WTC11 (cell line): ENCODE measurements around the gene RTP2.

ENCODE experiments used
- CREB1 ChIP-seq: sonication (generic); formaldehyde crosslinking; IDR thresholded peaks from 2 replicates; pipeline ENCODE4 v1.8.0; 2023; ENCODE audit warnings: mild to moderate bottlenecking, missing genetic modification reagents
- CTCF ChIP-seq: fragments of 200-600 bp; IDR thresholded peaks from 2 replicates; pipeline ENCODE4 v1.8.0; 2022; ENCODE audit warnings: antibody characterized with exemption
- ELF4 ChIP-seq: sonication (generic); formaldehyde crosslinking; IDR thresholded peaks from 2 replicates; pipeline ENCODE4 v1.8.1; 2022; ENCODE audit warnings: low read depth, mild to moderate bottlenecking, moderate library complexity, missing genetic modification reagents
- ETV6 ChIP-seq: sonication (generic); formaldehyde crosslinking; IDR thresholded peaks from 2 replicates; pipeline ENCODE4 v1.8.1; 2022; ENCODE audit warnings: mild to moderate bottlenecking, missing genetic modification reagents
- FOXP1 ChIP-seq: sonication (generic); formaldehyde crosslinking; IDR thresholded peaks from 2 replicates; pipeline ENCODE4 v1.8.0; 2022; ENCODE audit warnings: missing genetic modification reagents, mild to moderate bottlenecking, moderate library complexity, borderline replicate concordance
- SMAD4 ChIP-seq: sonication (generic); formaldehyde crosslinking; IDR thresholded peaks from 2 replicates; pipeline ENCODE4 v1.8.0; 2022; ENCODE audit warnings: mild to moderate bottlenecking, missing genetic modification reagents
- SOX15 ChIP-seq: fragments of 250-450 bp; sonication (Bioruptor Pico); IDR thresholded peaks from 2 replicates; pipeline ENCODE4 v1.9.0; 2021; ENCODE audit warnings: mild to moderate bottlenecking
- SP1 ChIP-seq: sonication (generic); formaldehyde crosslinking; conservative IDR thresholded peaks from 2 replicates; pipeline ENCODE4 v1.8.1; 2022; ENCODE audit warnings: missing genetic modification reagents
- ZBTB21 ChIP-seq: sonication (generic); formaldehyde crosslinking; IDR thresholded peaks from 2 replicates; pipeline ENCODE4 v1.8.1; 2023; ENCODE audit warnings: mild to moderate bottlenecking, missing genetic modification reagents, borderline replicate concordance
- ZNF219 ChIP-seq: sonication (generic); formaldehyde crosslinking; IDR thresholded peaks from 2 replicates; pipeline ENCODE4 v1.8.0; 2023; ENCODE audit warnings: missing genetic modification reagents, mild to moderate bottlenecking, borderline replicate concordance
- ZNF512 ChIP-seq: sonication (generic); formaldehyde crosslinking; IDR thresholded peaks from 2 replicates; pipeline ENCODE4 v1.8.1; 2022; ENCODE audit warnings: missing genetic modification reagents, borderline replicate concordance
- TF ChIP-seq, protein P1 (sequence below): sonication (generic); formaldehyde crosslinking; IDR thresholded peaks from 2 replicates; pipeline ENCODE4 v1.8.1; 2022; ENCODE audit warnings: low read depth, mild to moderate bottlenecking, moderate library complexity, missing genetic modification reagents, borderline replicate concordance

DNA sequence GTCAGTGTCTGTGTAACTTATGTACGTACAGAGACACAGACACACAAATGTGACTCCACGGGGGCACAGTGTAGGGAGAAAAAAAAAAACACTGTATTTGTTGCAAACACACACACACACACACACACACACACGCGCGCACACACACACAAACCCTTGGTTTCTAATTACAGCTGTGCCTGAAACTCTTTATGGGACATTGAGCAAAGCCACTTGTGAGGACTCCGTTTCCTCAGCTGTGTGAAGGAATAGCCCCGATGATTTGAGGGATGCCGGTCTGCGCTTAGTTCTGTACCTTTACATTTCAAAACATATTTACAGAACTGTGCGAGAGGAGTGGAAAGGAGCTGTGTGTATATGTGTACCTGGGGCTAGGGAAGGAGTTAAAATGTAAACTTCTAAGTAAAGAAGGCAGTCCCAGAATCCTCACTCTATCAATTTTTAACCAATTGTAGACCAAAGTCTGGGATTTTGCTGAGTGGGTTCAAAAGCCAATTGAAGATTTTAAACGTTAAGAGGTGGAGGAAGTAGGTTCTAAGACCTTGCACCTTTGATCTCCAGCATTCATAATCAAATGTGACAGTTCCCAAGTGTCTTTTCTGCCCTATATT, 48.3 kb upstream of the RTP2 start:
- no peak for TF ChIP-seq CTCF
- no peak for TF ChIP-seq ZNF512
- TF ChIP-seq ELF4 (CRISPR knock-in tag), result no peak
- no peak for TF ChIP-seq ZNF219 (CRISPR knock-in tag)
- TF ChIP-seq FOXP1, result no peak
- no peak for TF ChIP-seq CREB1 (CRISPR knock-in tag)
- TF ChIP-seq ZBTB21, result no peak
- TF ChIP-seq SP1 (CRISPR knock-in tag), result no peak
- TF ChIP-seq, protein P1, sequence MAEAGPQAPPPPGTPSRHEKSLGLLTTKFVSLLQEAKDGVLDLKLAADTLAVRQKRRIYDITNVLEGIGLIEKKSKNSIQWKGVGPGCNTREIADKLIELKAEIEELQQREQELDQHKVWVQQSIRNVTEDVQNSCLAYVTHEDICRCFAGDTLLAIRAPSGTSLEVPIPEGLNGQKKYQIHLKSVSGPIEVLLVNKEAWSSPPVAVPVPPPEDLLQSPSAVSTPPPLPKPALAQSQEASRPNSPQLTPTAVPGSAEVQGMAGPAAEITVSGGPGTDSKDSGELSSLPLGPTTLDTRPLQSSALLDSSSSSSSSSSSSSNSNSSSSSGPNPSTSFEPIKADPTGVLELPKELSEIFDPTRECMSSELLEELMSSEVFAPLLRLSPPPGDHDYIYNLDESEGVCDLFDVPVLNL (CRISPR knock-in tag), result no peak
- no peak for TF ChIP-seq SOX15 (CRISPR knock-in tag)
- TF ChIP-seq SMAD4 (CRISPR knock-in tag), result no peak
- no peak for TF ChIP-seq ETV6 (CRISPR knock-in tag)
